A549 (cell line): ENCODE measurements around the gene KDELR1. TPM values are rescaled to one million over a fixed set of nuclear protein-coding genes. Genes with fewer than 3 reads are reported as not detected.

Experiments
- ATAC-seq, 2 experiments: fragments of 200-7000 bp in 1 of 2; fragments of >200 bp in 1 of 2; cut with Nextera tagmentation in 1 of 2; cut with Tn5 transposase in 1 of 2; 3 replicates each; pipeline versions ENCODE4 v1.8.0 to v1.9.1; 2018 to 2020; ENCODE audit warnings: mild to moderate bottlenecking in 1 of 2, moderate library complexity in 1 of 2
- CTCF ChIA-PET: fragments of 300-600 bp; sonication (Branson Sonifier 250); formaldehyde crosslinking; extraction: SDS; loops from one replicate; lab custom pipeline; 2021; ENCODE audit warnings: antibody characterized with exemption, inconsistent platforms; lab: Yijun Ruan, JAX
- POLR2A ChIA-PET: fragments of 350-600 bp; formaldehyde crosslinking; extraction: SDS; loops from one replicate; lab custom pipeline; 2021; ENCODE audit warnings: antibody characterized with exemption, inconsistent platforms; lab: Yijun Ruan, JAX
- DNase-seq, 2 experiments: peaks; one replicate each; pipeline versions ENCODE4 v3.0.0 to v3.0.0-alpha.2; 2011 to 2016; ENCODE audit warnings: low read depth in 1 of 2, low spot score in 1 of 2
- FAIRE-seq: peaks from 2 replicates; lab custom pipeline; 2011; peaks lifted over from hg19 to GRCh38; lab: Jason Lieb, UNC
- H3K27ac ChIP-seq, 2 experiments: fragments of >200 bp; sonication (Bioruptor Twin); formaldehyde crosslinking; 3 replicates each; pipeline ENCODE4 v1.5.1; 2016 to 2017
- H3K4me1 ChIP-seq: fragments of >200 bp; sonication (Bioruptor Twin); formaldehyde crosslinking; 3 replicates; pipeline ENCODE4 v1.6.1; 2016
- H3K4me2 ChIP-seq: fragments of >200 bp; sonication (Bioruptor Twin); formaldehyde crosslinking; 3 replicates; pipeline ENCODE4 v1.6.1; 2016
- H3K4me3 ChIP-seq: fragments of >200 bp; sonication (Bioruptor Twin); formaldehyde crosslinking; 3 replicates; pipeline ENCODE4 v1.5.1; 2016
- H3K9me3 ChIP-seq: fragments of >200 bp; sonication (Bioruptor Twin); formaldehyde crosslinking; 3 replicates; pipeline ENCODE4 v1.6.1; 2016
- CBX8 ChIP-seq: fragments of 200-600 bp; sonication (generic); IDR thresholded peaks from 2 replicates; pipeline ENCODE4 v1.6.1; 2016
- E2F6 ChIP-seq: IDR thresholded peaks from 2 replicates; pipeline ENCODE4 v1.6.1; 2012; ENCODE audit warnings: low read depth, borderline replicate concordance
- EHMT2 ChIP-seq: fragments of 200-600 bp; sonication (generic); IDR thresholded peaks from 2 replicates; pipeline ENCODE4 v1.6.1; 2016; ENCODE audit warnings: antibody characterized with exemption, low read depth, mild to moderate bottlenecking, moderate library complexity
- ELK1 ChIP-seq: fragments of 150-350 bp; IDR thresholded peaks from 2 replicates; pipeline ENCODE4 v1.6.1; 2014; ENCODE audit warnings: low read depth, mild to moderate bottlenecking, low read length
- EP300 ChIP-seq, 2 experiments: fragments of >200 bp; sonication (Bioruptor Twin); formaldehyde crosslinking; IDR thresholded peaks; 2 replicates in 1 of 2; 3 replicates in 1 of 2; pipeline ENCODE4 v1.6.1; 2016 to 2017
- ESRRA ChIP-seq: fragments of 150-350 bp; IDR thresholded peaks from 2 replicates; pipeline ENCODE4 v1.6.1; 2014; ENCODE audit warnings: mild to moderate bottlenecking, low read length, borderline replicate concordance
- FOSB ChIP-seq: fragments of 250-450 bp; sonication (Bioruptor Pico); IDR thresholded peaks from 2 replicates; pipeline ENCODE4 v1.5.0; 2020; ENCODE audit warnings: mild to moderate bottlenecking, moderate library complexity
- HDAC2 ChIP-seq: fragments of 200-600 bp; sonication (generic); IDR thresholded peaks from 2 replicates; pipeline ENCODE4 v1.6.1; 2016
- HES2 ChIP-seq: fragments of >200 bp; sonication (Bioruptor Twin); formaldehyde crosslinking; IDR thresholded peaks from 2 replicates; pipeline ENCODE4 v1.6.1; 2016
- JUNB ChIP-seq: fragments of >200 bp; sonication (Bioruptor Twin); formaldehyde crosslinking; IDR thresholded peaks from 2 replicates; pipeline ENCODE4 v1.6.1; 2016
- MAZ ChIP-seq: fragments of 150-350 bp; IDR thresholded peaks from 2 replicates; pipeline ENCODE4 v1.6.1; 2014; ENCODE audit warnings: antibody characterized with exemption, low read depth, low read length, borderline replicate concordance
- MYC ChIP-seq: IDR thresholded peaks from 2 replicates; pipeline ENCODE4 v1.6.1; 2012; ENCODE audit warnings: mild to moderate bottlenecking, inconsistent platforms, low read length, improper control_type of control experiment, borderline replicate concordance
- PHF8 ChIP-seq: fragments of 200-600 bp; sonication (generic); IDR thresholded peaks from 2 replicates; pipeline ENCODE4 v1.6.1; 2016; ENCODE audit warnings: low read depth, mild to moderate bottlenecking, antibody characterized with exemption, moderate library complexity, borderline replicate concordance
- REST ChIP-seq: fragments of 200-600 bp; sonication (generic); IDR thresholded peaks from 2 replicates; pipeline ENCODE4 v1.6.1; 2016; ENCODE audit warnings: antibody characterized with exemption, mild to moderate bottlenecking, moderate library complexity
- SMC3 ChIP-seq: fragments of >200 bp; sonication (Bioruptor Twin); formaldehyde crosslinking; IDR thresholded peaks from 3 replicates; pipeline ENCODE4 v1.6.1; 2018; ENCODE audit warnings: inconsistent platforms
- SREBF2 ChIP-seq: fragments of 450-650 bp; IDR thresholded peaks from 2 replicates; pipeline ENCODE4 v1.6.1; 2014; ENCODE audit warnings: mild to moderate bottlenecking, moderate library complexity
- TP53 ChIP-seq: fragments of 250-450 bp; sonication (Bioruptor Pico); IDR thresholded peaks from 2 replicates; pipeline ENCODE4 v1.5.0; 2021; ENCODE audit warnings: mild to moderate bottlenecking, moderate library complexity
- WGBS: methylation state at CpG from one replicate; pipeline ENCODE4 v1.1.6; 2017; ENCODE audit errors: missing lambda C conversion rate; 5-methylcytosine and 5-hydroxymethylcytosine counted together
- polyA plus RNA-seq, 4 experiments: library from polyadenylated mRNA; depleted of rRNA in 3 of 4; stranded (reverse); fragments of >200 nt; fragmentation: RNase III in 1 of 4; extraction: RNeasy Plus Mini Kit Qiagen cat#74134 plus additional on column Dnase treatment in 1 of 4; gene quantifications; 2 replicates in 3 of 4; 3 replicates in 1 of 4; pipeline ENCODE4 v1.2.3, GENCODE V29; 2011 to 2017

KDELR1 gene
- polyA plus RNA-seq, 2 of the 4 experiments (the other 2 are of a cell fraction): 200 to 302 TPM

GRCh38 chr19:48421548-48421947 is 30.2 kb upstream of the KDELR1 start:
- Histone ChIP-seq H3K4me3 (no peak overlapping the region), H3K9me3 (no peaks in the 10 kb centered on the region), H3K4me2 (no peak overlapping the region), H3K4me1 (peaks cover 20% of the 10 kb centered on the region), H3K27ac (no peak overlapping the region)
- ATAC-seq: no peak
- POLR2A ChIA-PET: interaction anchor here (0.6 kb wide), 1 partner anchor 101 kb away, joined by 3 read pairs; no protein-coding TSS in a partner anchor
- TF ChIP-seq JUNB (no peak), SREBF2 (no peak), EP300 (IDR thresholded peaks at IDR 0.05) (no peak), HES2 (no peak), CBX8 (no peak), E2F6 (no peak), FOSB (CRISPR knock-in tag) (no peak), SMC3 (no peak), EHMT2 (no peak), ELK1 (no peak), ESRRA (no peak), PHF8 (no peak), REST (no peak), TP53 (CRISPR knock-in tag) (no peak), MYC (no peak)
- CTCF ChIA-PET: interaction anchor here (0.6 to 1.4 kb wide), 4 partner anchors 16 to 187 kb away, joined by 3 to 4 read pairs (median 4); no protein-coding TSS in a partner anchor
- 81% methylated on average over 16 of the region's 16 CpGs for WGBS
- no peak for FAIRE-seq
- no peak for DNase-seq

- no peaks in the 10 kb centered on the region for H3K9me3 ChIP-seq
- peak in 1 of 2 experiments; percentile 59 for DNase-seq
- 0 out of 2 replicates have a peak, but pooled peaks have one; percentile 76 for TF ChIP-seq MAZ
- TF ChIP-seq HDAC2: no peak
- TF ChIP-seq, all 56 proteins: peak for 1
- H3K4me1 ChIP-seq: peaks cover 2% of the 10 kb centered on the region; the same call in 2 of the 3 replicates
- ChIA-PET CTCF (interaction anchor here (0.6 to 1.5 kb wide), 4 partner anchors 28 to 148 kb away, joined by 3 to 4 read pairs (median 4); partner anchors contain the start of gene KDELR1), POLR2A (no interaction called here)
- H3K4me3 ChIP-seq: no peak overlapping the region
- FAIRE-seq (no peak), ATAC-seq (peak; percentile 25 to 71; a peak in 4 of 6 replicates)
- 90% methylated on average over 31 of the region's 31 CpGs for WGBS
- no peak overlapping the region for H3K4me2 ChIP-seq
- 0 out of 6 replicates have a peak overlapping the region, but pooled peaks of 1 of the 2 experiments have one; percentile 7 for H3K27ac ChIP-seq
These were observed 28.0 kb upstream of the KDELR1 start for GRCh38 chr19:48419158-48419920.
